Endothelial cell of umbilical vein (primary cell): Measurements from ENCODE around the gene GOLGA6A. TPM values are rescaled to one million over a fixed set of nuclear protein-coding genes. Genes with fewer than 3 reads are reported as not detected.

Source experiments
- BruUV-seq: library from RNA; stranded (reverse); fragments of 400-500 nt; replicated peaks from 2 replicates; lab custom pipeline; 2021; lab: Mats Ljungman, UMichigan
- CTCF ChIA-PET: fragments of 300-600, 350-600 bp; sonication (Branson Sonifier 250); formaldehyde crosslinking; loops from one replicate; lab custom pipeline; 2021; ENCODE audit warnings: antibody characterized with exemption, inconsistent platforms; lab: Charles Lee
- POLR2A ChIA-PET: fragments of 300-600, 350-600 bp; sonication (Branson Sonifier 250); formaldehyde crosslinking; loops from one replicate; lab custom pipeline; 2021; ENCODE audit warnings: antibody characterized with exemption, inconsistent platforms; lab: Charles Lee
- DNase-seq: peaks from one replicate; pipeline ENCODE4 v3.0.0-alpha.2; 2011; ENCODE audit warnings: low read depth, low spot score
- FAIRE-seq: peaks from 2 replicates; lab custom pipeline; 2011; peaks lifted over from hg19 to GRCh38; lab: Jason Lieb, UNC
- H2AFZ ChIP-seq: 2 replicates; pipeline ENCODE4 v1.6.0; 2012; ENCODE audit warnings: low read depth, low read length, control low read depth, inconsistent platforms
- H3K27ac ChIP-seq: 2 replicates; pipeline ENCODE4 v1.5.1; 2011; ENCODE audit warnings: low read depth, mild to moderate bottlenecking, control low read depth, low read length, moderate library complexity; ENCODE audit not compliant: insufficient read depth
- H3K27me3 ChIP-seq, 2 experiments: 2 replicates each; pipeline versions ENCODE4 v1.6.0 to v1.6.1; 2011; ENCODE audit warnings: low read length in 2 of 2, mixed read lengths in 1 of 2; ENCODE audit not compliant: control insufficient read depth in 2 of 2, insufficient read depth in 2 of 2
- H3K36me3 ChIP-seq, 2 experiments: 2 replicates in 1 of 2; 3 replicates in 1 of 2; pipeline ENCODE4 v1.5.1; 2011; ENCODE audit warnings: low read length in 2 of 2, mild to moderate bottlenecking in 1 of 2, moderate library complexity in 1 of 2; ENCODE audit not compliant: control insufficient read depth in 2 of 2, insufficient read depth in 2 of 2; ENCODE audit errors: extremely low read depth in 1 of 2
- H3K4me1 ChIP-seq: 3 replicates; pipeline ENCODE4 v1.5.1; 2011; ENCODE audit warnings: mild to moderate bottlenecking, low read length; ENCODE audit not compliant: control insufficient read depth, insufficient read depth; ENCODE audit errors: extremely low read depth
- H3K4me2 ChIP-seq: 2 replicates; pipeline ENCODE4 v1.6.1; 2011; ENCODE audit warnings: low read length, control low read depth, mixed read lengths; ENCODE audit not compliant: insufficient read depth
- H3K4me3 ChIP-seq, 3 experiments: fragments of 200-600 bp in 1 of 3; sonication (generic), shearing (Covaris generic) in 1 of 3; replicated peaks in 1 of 3; 2 replicates each; pipeline ENCODE4 v1.5.1; 2011 to 2016; ENCODE audit warnings: control low read depth in 3 of 3, low read length in 3 of 3, mild to moderate bottlenecking in 2 of 3, inconsistent platforms in 1 of 3, low read depth in 1 of 3, moderate library complexity in 1 of 3; ENCODE audit not compliant: insufficient read depth in 1 of 3
- H3K79me2 ChIP-seq: 2 replicates; pipeline ENCODE4 v1.6.0; 2012; ENCODE audit warnings: low read length, inconsistent platforms; ENCODE audit not compliant: control insufficient read depth, insufficient read depth
- H3K9ac ChIP-seq: replicated peaks from 2 replicates; pipeline ENCODE3; 2011; ENCODE audit warnings: low read length, control low read depth; ENCODE audit not compliant: insufficient read depth; ENCODE audit errors: extremely low read depth
- H3K9me1 ChIP-seq: replicated peaks from 3 replicates; pipeline ENCODE4 v1.6.0; 2011; ENCODE audit warnings: mild to moderate bottlenecking, low read length; ENCODE audit not compliant: control insufficient read depth, insufficient read depth; ENCODE audit errors: extremely low read depth
- H3K9me3 ChIP-seq: replicated peaks from 2 replicates; pipeline ENCODE4 v1.5.1; 2012; ENCODE audit warnings: low read length, inconsistent platforms; ENCODE audit not compliant: control insufficient read depth, insufficient read depth
- H4K20me1 ChIP-seq: replicated peaks from 2 replicates; pipeline ENCODE3; 2011; ENCODE audit warnings: mild to moderate bottlenecking, low read length; ENCODE audit not compliant: control insufficient read depth, insufficient read depth; ENCODE audit errors: extremely low read depth
- POLR2AphosphoS5 ChIP-seq: IDR thresholded peaks from 2 replicates; pipeline ENCODE4 v1.6.1; 2012; ENCODE audit warnings: low read depth, mild to moderate bottlenecking, control low read depth, low read length, moderate library complexity; ENCODE audit not compliant: insufficient read depth
- dilution Hi-C: fragments of 300-500 bp; cut with MboI; formaldehyde crosslinking; loops from one replicate; pipeline ENCODE4 v1.15.0; 2019; ENCODE audit warnings: low sequenced_read_pairs; ENCODE audit not compliant: extremely low pct_ligation_motif_present
- intact Hi-C: fragments of 100-400 bp; cut with micrococcal nuclease; formaldehyde crosslinking; loops from one replicate; pipeline ENCODE4 v1.10.0; 2022
- polyA plus RNA-seq, 4 experiments: library from polyadenylated mRNA; depleted of rRNA in 3 of 4; stranded (reverse) in 3 of 4; unstranded in 1 of 4; fragments of >200 nt; gene quantifications; 2 replicates each; pipeline versions ENCODE4 v1.2.1 to v1.2.3, GENCODE V29; 2011 to 2012; ENCODE audit warnings: missing spikeins in 1 of 4
- total RNA-seq: library from RNA; stranded (reverse); gene quantifications from 2 replicates; pipeline ENCODE4 v1.2.3, GENCODE V29; 2021
- TF ChIP-seq, protein P1 (sequence below), 2 donors: IDR thresholded peaks; 1 replicate in 1 of 2; 2 replicates in 1 of 2; pipeline ENCODE4 v1.5.1; 2011; ENCODE audit warnings: low read length in 2 of 2, mild to moderate bottlenecking in 2 of 2, moderate library complexity in 2 of 2, control low read depth in 1 of 2, inconsistent platforms in 1 of 2, low read depth in 1 of 2; ENCODE audit not compliant: insufficient read depth in 1 of 2; ENCODE audit errors: extremely low read depth in 1 of 2
- TF ChIP-seq, protein P2 (sequence below): IDR thresholded peaks from 2 replicates; pipeline ENCODE4 v1.6.1; 2011; ENCODE audit not compliant: insufficient read depth, insufficient read length

GOLGA6A gene
- total and polyA plus RNA-seq, 2 donors (not counting 3 experiments of a cell fraction or from before 2014, with no cell fraction given) = not detected

DNA sequence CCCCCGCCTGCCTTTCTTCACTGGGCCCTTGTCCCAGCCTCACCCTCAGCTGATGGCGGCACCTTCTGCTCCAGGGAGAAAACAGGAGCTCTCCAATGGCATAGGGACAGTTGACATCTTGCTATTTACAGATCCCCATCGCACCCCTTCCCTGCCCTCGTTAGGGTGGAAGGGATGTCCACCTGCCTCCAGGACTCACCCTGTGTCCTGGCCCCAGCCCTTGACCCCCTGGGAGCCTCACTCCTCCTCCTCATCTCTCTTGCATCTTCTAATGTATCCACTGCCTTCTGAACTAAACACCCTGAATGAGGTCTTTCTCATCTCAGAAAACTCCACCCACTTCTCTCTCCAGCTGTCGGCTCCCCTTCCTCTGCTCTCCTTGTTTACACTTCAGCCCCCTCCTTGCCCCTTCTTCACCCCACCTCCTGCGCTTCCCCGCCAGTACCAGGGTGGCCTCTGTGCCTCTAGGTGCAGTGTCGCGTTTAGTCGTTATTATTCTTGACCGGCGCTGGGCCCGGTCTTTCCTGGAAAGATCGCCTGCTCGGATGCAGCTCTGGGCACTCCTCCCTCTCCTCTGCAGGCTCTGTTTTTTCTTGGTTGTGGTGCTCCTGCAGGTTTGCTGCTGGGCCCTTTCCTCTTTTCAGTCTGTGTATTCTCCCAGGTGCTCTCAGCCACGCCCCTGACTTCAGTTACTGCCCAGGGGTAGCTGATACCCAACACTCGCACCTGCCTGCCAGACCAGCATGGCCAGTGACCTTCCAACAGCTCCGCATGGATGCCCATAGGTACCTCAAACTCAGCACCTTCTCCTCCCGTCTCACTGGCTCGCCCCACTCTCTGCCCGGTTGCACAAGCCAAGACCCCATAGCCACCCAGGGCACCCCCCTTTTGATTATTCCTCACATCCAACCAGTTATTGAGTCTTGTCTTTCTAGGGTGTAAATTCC, 44.9 kb downstream of the GOLGA6A start:
- TF ChIP-seq, protein P1, sequence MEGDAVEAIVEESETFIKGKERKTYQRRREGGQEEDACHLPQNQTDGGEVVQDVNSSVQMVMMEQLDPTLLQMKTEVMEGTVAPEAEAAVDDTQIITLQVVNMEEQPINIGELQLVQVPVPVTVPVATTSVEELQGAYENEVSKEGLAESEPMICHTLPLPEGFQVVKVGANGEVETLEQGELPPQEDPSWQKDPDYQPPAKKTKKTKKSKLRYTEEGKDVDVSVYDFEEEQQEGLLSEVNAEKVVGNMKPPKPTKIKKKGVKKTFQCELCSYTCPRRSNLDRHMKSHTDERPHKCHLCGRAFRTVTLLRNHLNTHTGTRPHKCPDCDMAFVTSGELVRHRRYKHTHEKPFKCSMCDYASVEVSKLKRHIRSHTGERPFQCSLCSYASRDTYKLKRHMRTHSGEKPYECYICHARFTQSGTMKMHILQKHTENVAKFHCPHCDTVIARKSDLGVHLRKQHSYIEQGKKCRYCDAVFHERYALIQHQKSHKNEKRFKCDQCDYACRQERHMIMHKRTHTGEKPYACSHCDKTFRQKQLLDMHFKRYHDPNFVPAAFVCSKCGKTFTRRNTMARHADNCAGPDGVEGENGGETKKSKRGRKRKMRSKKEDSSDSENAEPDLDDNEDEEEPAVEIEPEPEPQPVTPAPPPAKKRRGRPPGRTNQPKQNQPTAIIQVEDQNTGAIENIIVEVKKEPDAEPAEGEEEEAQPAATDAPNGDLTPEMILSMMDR (IDR thresholded peaks at IDR 0.05; ENCODE audit: extremely low read depth in 1 of 2, insufficient read depth in 1 of 2, low read depth in 1 of 2, low read length in 2 of 2) = no peak
- TF ChIP-seq POLR2AphosphoS5 = no peak
- TF ChIP-seq, protein P2, sequence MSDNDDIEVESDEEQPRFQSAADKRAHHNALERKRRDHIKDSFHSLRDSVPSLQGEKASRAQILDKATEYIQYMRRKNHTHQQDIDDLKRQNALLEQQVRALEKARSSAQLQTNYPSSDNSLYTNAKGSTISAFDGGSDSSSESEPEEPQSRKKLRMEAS = no peak
- no peak for FAIRE-seq
- no peak for DNase-seq
- no peak overlapping the region for H3K27ac ChIP-seq
- H4K20me1 ChIP-seq = no peaks in the 10 kb centered on the region
- H3K9me3 ChIP-seq = no peaks in the 10 kb centered on the region
- no peaks in the 10 kb centered on the region for H3K79me2 ChIP-seq
- H3K4me1 ChIP-seq = peaks cover 9% of the 10 kb centered on the region
- no peaks in the 10 kb centered on the region for H3K27me3 ChIP-seq
- H3K9ac ChIP-seq = no peak overlapping the region
- CTCF ChIA-PET = interaction anchor here (0.6 to 15.1 kb wide), 25 partner anchors 8 to 734 kb away, joined by 3 to 651 read pairs (median 6); partner anchors contain the start of genes PML and STOML1
- H3K4me2 ChIP-seq = no peak overlapping the region
- dilution Hi-C loops (no loop called here), intact Hi-C loops (loop anchor here (1.0 kb wide), 3 partner anchors 43 to 86 kb away; partner anchors contain the start of gene PML)
- peaks cover 8 to 32% of the 10 kb centered on the region in 2 experiments for H3K36me3 ChIP-seq
- BruUV-seq = no TSS peak
- H3K4me3 ChIP-seq = no peak overlapping the region
- H2AFZ ChIP-seq = no peak overlapping the region
- POLR2A ChIA-PET = interaction anchor here (1.0 to 1.2 kb wide), 2 partner anchors 10 to 64 kb away, joined by 3 to 9 read pairs; no protein-coding TSS in a partner anchor
- H3K9me1 ChIP-seq = no peaks in the 10 kb centered on the region
